ENCODE measurements around the gene SGTA. TPM values are rescaled to one million over a fixed set of nuclear protein-coding genes. Genes with fewer than 3 reads are reported as not detected.
"Not testable (repeated sequence)": the region's sequence is repeated elsewhere in the genome, so short reads cannot be mapped to it uniquely, and the experiment has no call there.

SGTA gene
- total RNA-seq, 1 donor from 2014 or later: 29.8 TPM

DNA sequence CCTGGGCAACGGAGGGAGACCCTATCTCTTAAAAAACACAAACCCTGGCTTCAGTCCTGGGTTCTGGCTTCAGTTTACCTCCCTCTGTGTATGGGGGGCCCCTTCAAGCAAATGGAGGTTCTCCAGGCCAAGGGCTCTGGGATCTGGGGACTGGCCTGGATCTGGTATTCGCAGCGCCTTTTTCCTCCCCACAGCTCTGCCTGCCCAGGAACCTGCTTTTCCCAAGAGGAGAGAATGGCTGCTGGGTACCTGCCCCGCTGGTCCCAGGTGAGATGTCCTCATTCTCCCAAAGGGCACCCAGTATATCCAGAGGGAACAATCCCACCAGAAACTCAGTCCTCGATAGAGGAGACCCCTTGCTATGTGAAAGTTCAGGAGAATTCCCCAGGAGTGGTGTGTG, 39.8 kb upstream of the SGTA start:
- no peak for DNase-seq (ENCODE audit: low spot score in 2 of 2)
- H3K36me3 ChIP-seq: peaks cover 2 to 17% of the 10 kb centered on the region in 2 donors
- TF ChIP-seq, protein P1, sequence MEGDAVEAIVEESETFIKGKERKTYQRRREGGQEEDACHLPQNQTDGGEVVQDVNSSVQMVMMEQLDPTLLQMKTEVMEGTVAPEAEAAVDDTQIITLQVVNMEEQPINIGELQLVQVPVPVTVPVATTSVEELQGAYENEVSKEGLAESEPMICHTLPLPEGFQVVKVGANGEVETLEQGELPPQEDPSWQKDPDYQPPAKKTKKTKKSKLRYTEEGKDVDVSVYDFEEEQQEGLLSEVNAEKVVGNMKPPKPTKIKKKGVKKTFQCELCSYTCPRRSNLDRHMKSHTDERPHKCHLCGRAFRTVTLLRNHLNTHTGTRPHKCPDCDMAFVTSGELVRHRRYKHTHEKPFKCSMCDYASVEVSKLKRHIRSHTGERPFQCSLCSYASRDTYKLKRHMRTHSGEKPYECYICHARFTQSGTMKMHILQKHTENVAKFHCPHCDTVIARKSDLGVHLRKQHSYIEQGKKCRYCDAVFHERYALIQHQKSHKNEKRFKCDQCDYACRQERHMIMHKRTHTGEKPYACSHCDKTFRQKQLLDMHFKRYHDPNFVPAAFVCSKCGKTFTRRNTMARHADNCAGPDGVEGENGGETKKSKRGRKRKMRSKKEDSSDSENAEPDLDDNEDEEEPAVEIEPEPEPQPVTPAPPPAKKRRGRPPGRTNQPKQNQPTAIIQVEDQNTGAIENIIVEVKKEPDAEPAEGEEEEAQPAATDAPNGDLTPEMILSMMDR (IDR thresholded peaks at IDR 0.05): no peak
- no peak overlapping the region for H3K4me3 ChIP-seq
- no peaks in the 10 kb centered on the region for H3K9me3 ChIP-seq
- H3K27me3 ChIP-seq: no peaks in the 10 kb centered on the region
- intact Hi-C loops (cut with DNase I): no loop called here
- H3K27ac ChIP-seq: no peak overlapping the region
- H3K4me1 ChIP-seq: peaks cover 3 to 10% of the 10 kb centered on the region in 2 donors

DNA sequence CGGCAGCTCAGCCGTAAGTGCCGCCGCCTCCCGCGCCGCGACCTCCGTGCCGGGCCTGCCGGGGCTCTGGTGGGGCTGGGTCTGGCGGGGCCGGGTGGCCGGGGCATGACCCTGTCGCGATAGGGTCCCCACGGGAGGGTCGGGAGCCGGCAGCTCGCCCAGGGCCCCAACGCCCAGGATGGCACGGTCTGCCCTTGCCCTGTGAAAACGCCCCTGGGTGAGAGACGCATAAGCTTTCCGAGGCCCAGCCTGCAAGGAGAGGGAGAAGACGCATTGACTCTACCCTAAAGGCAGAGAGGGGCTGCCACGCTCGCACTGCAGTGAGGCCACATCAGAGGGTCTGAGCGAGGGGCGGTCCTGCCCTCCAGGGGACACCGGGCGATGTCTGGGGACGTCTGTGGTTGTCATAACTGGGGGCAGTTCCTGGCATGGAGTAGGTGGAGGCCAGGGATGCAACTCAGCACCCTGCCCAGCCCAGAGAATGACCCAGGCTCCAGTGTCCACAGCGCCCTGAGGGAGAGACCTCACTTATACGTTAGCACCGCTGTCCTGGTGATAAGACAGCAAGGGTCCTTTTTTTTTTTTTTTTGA, 37.1 kb upstream of the SGTA start:
- H3K9me3 ChIP-seq: no peaks in the 10 kb centered on the region
- peaks cover 0 to 3% of the 10 kb centered on the region in 2 donors for H3K36me3 ChIP-seq
- TF ChIP-seq, protein P1 (IDR thresholded peaks at IDR 0.05): no peak
- intact Hi-C loops (cut with DNase I): no loop called here
- H3K4me3 ChIP-seq: peak overlapping the region; percentile 97 to 98
- peaks cover 3 to 10% of the 10 kb centered on the region in 2 donors for H3K4me1 ChIP-seq
- peak overlapping the region in 1 of 2 donors; percentile 29 for H3K27ac ChIP-seq
- H3K27me3 ChIP-seq: no peaks in the 10 kb centered on the region
- DNase-seq (ENCODE audit: low spot score in 2 of 2): no peak

DNA sequence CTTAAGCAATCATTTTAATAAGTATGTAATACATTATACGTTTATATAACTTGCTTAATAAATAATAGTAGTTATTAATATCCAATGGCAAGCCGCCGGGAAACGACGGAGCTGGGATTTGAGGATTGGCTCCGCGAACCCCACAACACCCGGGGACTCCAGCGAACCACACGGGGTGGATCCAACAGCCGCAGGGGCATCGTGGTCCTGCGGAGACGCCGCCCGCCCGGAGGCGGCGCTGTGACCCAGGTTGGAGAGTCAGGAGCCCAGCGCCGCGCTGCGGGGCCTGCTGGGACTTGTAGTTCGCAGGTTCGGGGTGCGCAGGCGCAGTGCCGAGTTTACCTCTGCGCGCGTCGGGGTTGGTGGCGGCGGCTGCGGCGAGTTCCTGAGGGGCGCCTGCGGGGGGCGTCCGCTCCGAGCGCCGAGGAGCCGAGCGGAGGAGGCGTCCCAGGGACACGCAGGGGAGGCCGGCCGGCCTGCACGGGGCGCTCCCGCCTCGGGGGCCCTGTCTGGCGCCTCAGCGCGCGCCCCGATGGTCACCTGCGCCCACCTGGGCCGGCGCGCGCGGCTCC, 36.6 kb upstream of the SGTA start, which contains the start of gene ZNF554:
Gene ZNF554 (plus strand): TSS at position 329 of the 572 bp plus-strand sequence. CDS start 204 bp downstream, at position 533.
- TF ChIP-seq, protein P1 (IDR thresholded peaks at IDR 0.05): peak; percentile 97 to 98 (median 97)
- peaks cover 3 to 10% of the 10 kb centered on the region in 2 donors for H3K4me1 ChIP-seq
- no peaks in the 10 kb centered on the region for H3K27me3 ChIP-seq
- H3K9me3 ChIP-seq: no peaks in the 10 kb centered on the region
- H3K27ac ChIP-seq: peak within 1 kb of the TSS in 1 of 2 donors; percentile 29
- peaks cover 0 to 3% of the 10 kb centered on the region in 2 donors for H3K36me3 ChIP-seq
- DNase-seq (ENCODE audit: low spot score in 2 of 2): peak; percentile 79 to 98
- intact Hi-C loops (cut with DNase I): loop anchor here (1.0 kb wide), 2 partner anchors 22 to 34 kb away; partner anchors contain the start of genes THOP1 and ZNF555
- peak within 1 kb of the TSS; percentile 97 to 98 for H3K4me3 ChIP-seq

DNA sequence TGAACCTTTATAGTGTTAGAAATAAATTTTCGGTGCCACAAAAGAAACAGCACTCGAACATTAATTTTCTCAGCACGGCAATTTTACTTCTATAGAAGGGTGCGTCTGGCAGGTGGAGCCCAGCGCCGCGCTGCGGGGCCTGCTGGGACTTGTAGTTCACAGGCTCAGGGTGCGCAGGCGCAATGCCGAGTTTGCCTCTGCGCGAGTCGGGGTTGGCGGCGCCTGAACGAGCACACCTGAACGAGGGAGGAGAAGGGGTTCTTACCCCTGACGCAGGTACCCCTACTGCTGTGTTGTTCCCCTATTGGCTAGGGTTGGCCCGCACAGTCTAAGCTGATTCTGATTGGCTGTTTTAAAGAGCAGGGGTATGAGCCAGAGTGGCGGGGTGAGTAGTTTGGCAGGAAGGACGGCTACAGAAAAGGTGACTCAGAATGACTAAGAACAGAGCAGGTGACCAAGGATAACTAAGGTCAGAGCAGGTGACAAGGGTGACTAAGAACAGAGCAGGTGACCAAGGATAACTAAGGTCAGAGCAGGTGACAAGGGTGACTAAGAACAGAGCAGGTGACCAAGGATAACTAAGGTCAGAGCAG, 34.3 kb upstream of the SGTA start:
- H3K27me3 ChIP-seq; intact Hi-C loops (cut with DNase I); H3K9me3 ChIP-seq; H3K36me3 ChIP-seq; DNase-seq (ENCODE audit: low spot score in 2 of 2); H3K27ac ChIP-seq; H3K4me3 ChIP-seq: not testable (repeated sequence)
- peaks cover 3 to 10% of the 10 kb centered on the region in 2 donors for H3K4me1 ChIP-seq

DNA sequence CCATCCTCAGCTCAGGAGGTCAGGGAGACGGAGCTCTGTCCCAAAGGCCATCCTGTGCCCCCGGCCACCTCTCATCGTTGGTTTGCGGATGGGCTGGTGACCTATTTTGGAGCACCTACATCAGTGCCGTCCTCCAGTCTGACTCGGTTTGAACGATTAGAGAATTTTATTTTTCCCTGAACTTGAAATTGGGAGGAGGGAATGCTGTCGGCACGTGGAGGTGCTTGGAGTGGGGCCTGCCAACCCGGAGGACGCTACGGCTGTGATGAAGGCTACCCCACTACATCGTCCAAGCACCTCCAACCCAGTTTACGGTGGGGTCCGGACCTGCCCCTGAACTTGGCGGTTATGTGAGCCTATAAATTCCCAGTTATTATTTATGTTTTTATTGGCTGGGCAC, 33.6 kb upstream of the SGTA start:
- intact Hi-C loops (cut with DNase I): no loop called here

More for the DNA sequence above, 33.6 kb upstream of the SGTA start:
- H3K36me3 ChIP-seq: peaks cover 0 to 6% of the 10 kb centered on the region in 2 donors
- H3K27ac ChIP-seq: no peak overlapping the region
- peaks cover 3 to 10% of the 10 kb centered on the region in 2 donors for H3K4me1 ChIP-seq
- TF ChIP-seq, protein P1 (IDR thresholded peaks at IDR 0.05): no peak
- H3K9me3 ChIP-seq: no peaks in the 10 kb centered on the region
- no peak overlapping the region for H3K4me3 ChIP-seq
- no peaks in the 10 kb centered on the region for H3K27me3 ChIP-seq
- no peak for DNase-seq (ENCODE audit: low spot score in 2 of 2)

Data from ascending aorta (tissue), 2 donors.